T-helper 17 cell (primary cell): Measurements from ENCODE around the gene PIGH. TPM values are rescaled to one million over a fixed set of nuclear protein-coding genes. Genes with fewer than 3 reads are reported as not detected.

Source experiments
- ATAC-seq: fragments of 150-1000 bp; cut with Tn5 transposase; 2 replicates; pipeline ENCODE4 v1.10.0; 2021; ENCODE audit warnings: mild to moderate bottlenecking, moderate library complexity
- DNase-seq, 3 donors: peaks; one replicate each; pipeline versions ENCODE4 v3.0.0 to v3.0.0-alpha.2; 2020 to 2021
- H3K9me3 ChIP-seq: one replicate; pipeline ENCODE4 v1.7.0; 2013; ENCODE audit warnings: low read length, mild to moderate bottlenecking; ENCODE audit not compliant: control insufficient read depth, poor library complexity, severe bottlenecking
- H3K27ac Mint-ChIP-seq: one replicate; pipeline ENCODE4 v1.8.0; 2022; ENCODE audit warnings: mild to moderate bottlenecking, moderate library complexity, mixed read lengths
- H3K27me3 Mint-ChIP-seq: one replicate; pipeline ENCODE4 v1.8.0; 2022; ENCODE audit warnings: mixed read lengths
- H3K36me3 Mint-ChIP-seq: one replicate; pipeline ENCODE4 v1.8.0; 2022; ENCODE audit warnings: low read depth, mixed read lengths
- H3K4me1 Mint-ChIP-seq: one replicate; pipeline ENCODE4 v1.8.0; 2022; ENCODE audit warnings: mild to moderate bottlenecking, mixed read lengths
- H3K4me3 Mint-ChIP-seq: one replicate; pipeline ENCODE4 v1.8.0; 2022; ENCODE audit warnings: mild to moderate bottlenecking, moderate library complexity, mixed read lengths
- total RNA-seq, 4 donors: library from RNA in 2 of 4; stranded (reverse) in 2 of 4; gene quantifications; one replicate each; pipeline ENCODE4 v1.2.3 and lab custom pipeline; 2022 to 2026

Gene PIGH
- total RNA-seq, 2 donors from 2014 or later: 34.2 to 39.1 TPM

- Mint-ChIP-seq H3K36me3 (no peaks in the 10 kb centered on the region), H3K4me1 (peaks cover 4% of the 10 kb centered on the region), H3K27me3 (peaks cover 9% of the 10 kb centered on the region), H3K4me3 (no peak overlapping the region), H3K27ac (no peak overlapping the region)
- no peak for ATAC-seq
- H3K9me3 ChIP-seq: no peaks in the 10 kb centered on the region
- no peak for DNase-seq
Measured at GRCh38 chr14:67576216-67576955, 23.7 kb downstream of the PIGH start.

GRCh38 chr14:67575684-67576083, 24.4 kb downstream of the PIGH start:
- Mint-ChIP-seq H3K4me1 (peaks cover 10% of the 10 kb centered on the region), H3K27ac (no peak overlapping the region), H3K27me3 (peaks cover 16% of the 10 kb centered on the region), H3K4me3 (no peak overlapping the region), H3K36me3 (no peaks in the 10 kb centered on the region)
- no peaks in the 10 kb centered on the region for H3K9me3 ChIP-seq
- DNase-seq (no peak), ATAC-seq (no peak)

- ATAC-seq (no peak), DNase-seq (no peak)
- Mint-ChIP-seq H3K27ac (no peak overlapping the region), H3K4me3 (no peak overlapping the region), H3K36me3 (no peaks in the 10 kb centered on the region), H3K27me3 (peaks cover 19% of the 10 kb centered on the region), H3K4me1 (peaks cover 10% of the 10 kb centered on the region)
- H3K9me3 ChIP-seq: no peaks in the 10 kb centered on the region
Measured at GRCh38 chr14:67574806-67575205, 25.3 kb downstream of the PIGH start.

- DNase-seq (no peak), ATAC-seq (no peak)
- Mint-ChIP-seq H3K36me3 (no peaks in the 10 kb centered on the region), H3K4me3 (no peak overlapping the region), H3K27ac (no peak overlapping the region), H3K27me3 (peaks cover 19% of the 10 kb centered on the region), H3K4me1 (peaks cover 10% of the 10 kb centered on the region)
- H3K9me3 ChIP-seq: no peaks in the 10 kb centered on the region
Measured at GRCh38 chr14:67574156-67574555, 25.9 kb downstream of the PIGH start.

GRCh38 chr14:67573228-67574010, 26.6 kb downstream of the PIGH start:
- Mint-ChIP-seq H3K27me3 (peaks cover 19% of the 10 kb centered on the region), H3K27ac (no peak overlapping the region), H3K4me1 (peaks cover 10% of the 10 kb centered on the region), H3K36me3 (no peaks in the 10 kb centered on the region), H3K4me3 (no peak overlapping the region)
- DNase-seq (no peak), ATAC-seq (no peak)
- H3K9me3 ChIP-seq: no peaks in the 10 kb centered on the region

- no peak for DNase-seq
- peaks cover 10% of the 10 kb centered on the region for H3K4me1 Mint-ChIP-seq
- H3K27ac Mint-ChIP-seq: no peak overlapping the region
- no peaks in the 10 kb centered on the region for H3K9me3 ChIP-seq
- no peaks in the 10 kb centered on the region for H3K36me3 Mint-ChIP-seq
- no peak overlapping the region for H3K4me3 Mint-ChIP-seq
- no peak for ATAC-seq
- peaks cover 25% of the 10 kb centered on the region for H3K27me3 Mint-ChIP-seq
Measured at GRCh38 chr14:67572608-67573007, 27.5 kb downstream of the PIGH start.

GRCh38 chr14:67571991-67572323, 28.1 kb downstream of the PIGH start:
- H3K4me1 Mint-ChIP-seq: peaks cover 12% of the 10 kb centered on the region
- H3K36me3 Mint-ChIP-seq: no peaks in the 10 kb centered on the region
- no peak overlapping the region for H3K27ac Mint-ChIP-seq
- peaks cover 30% of the 10 kb centered on the region for H3K27me3 Mint-ChIP-seq
- no peaks in the 10 kb centered on the region for H3K9me3 ChIP-seq
- H3K4me3 Mint-ChIP-seq: no peak overlapping the region
- DNase-seq (no peak), ATAC-seq (no peak)

GRCh38 chr14:67571275-67571990, 28.6 kb downstream of the PIGH start:
- peaks cover 30% of the 10 kb centered on the region for H3K27me3 Mint-ChIP-seq
- H3K4me1 Mint-ChIP-seq: peaks cover 12% of the 10 kb centered on the region
- no peaks in the 10 kb centered on the region for H3K9me3 ChIP-seq
- DNase-seq: peak; percentile 39 to 57 (median 40)
- peak; percentile 91 for ATAC-seq
- no peak overlapping the region for H3K27ac Mint-ChIP-seq
- H3K36me3 Mint-ChIP-seq: no peaks in the 10 kb centered on the region
- no peak overlapping the region for H3K4me3 Mint-ChIP-seq

GRCh38 chr14:67570453-67570852, 29.6 kb downstream of the PIGH start:
- Mint-ChIP-seq H3K36me3 (no peaks in the 10 kb centered on the region), H3K27ac (no peak overlapping the region), H3K4me3 (no peak overlapping the region), H3K27me3 (peaks cover 30% of the 10 kb centered on the region), H3K4me1 (peaks cover 12% of the 10 kb centered on the region)
- no peak for ATAC-seq
- no peaks in the 10 kb centered on the region for H3K9me3 ChIP-seq
- DNase-seq: no peak

GRCh38 chr14:67569651-67570290, 30.3 kb downstream of the PIGH start:
- DNase-seq: no peak
- Mint-ChIP-seq H3K4me1 (peaks cover 12% of the 10 kb centered on the region), H3K36me3 (no peaks in the 10 kb centered on the region), H3K27me3 (peaks cover 30% of the 10 kb centered on the region), H3K27ac (no peak overlapping the region), H3K4me3 (no peak overlapping the region)
- no peak for ATAC-seq
- H3K9me3 ChIP-seq: no peaks in the 10 kb centered on the region

GRCh38 chr14:67569011-67569650, 30.9 kb downstream of the PIGH start:
- Mint-ChIP-seq H3K36me3 (no peaks in the 10 kb centered on the region), H3K4me1 (peaks cover 12% of the 10 kb centered on the region), H3K27ac (no peak overlapping the region), H3K4me3 (no peak overlapping the region), H3K27me3 (peaks cover 30% of the 10 kb centered on the region)
- DNase-seq: no peak
- no peak for ATAC-seq
- no peaks in the 10 kb centered on the region for H3K9me3 ChIP-seq

- no peak for ATAC-seq
- H3K36me3 Mint-ChIP-seq: no peaks in the 10 kb centered on the region
- DNase-seq: no peak
- H3K4me1 Mint-ChIP-seq: peaks cover 9% of the 10 kb centered on the region
- no peaks in the 10 kb centered on the region for H3K9me3 ChIP-seq
- peaks cover 24% of the 10 kb centered on the region for H3K27me3 Mint-ChIP-seq
- peak overlapping the region; percentile 43 for H3K27ac Mint-ChIP-seq
- no peak overlapping the region for H3K4me3 Mint-ChIP-seq
Measured at GRCh38 chr14:67567654-67568053, 32.4 kb downstream of the PIGH start.

- Mint-ChIP-seq H3K4me3 (no peak overlapping the region), H3K4me1 (peaks cover 9% of the 10 kb centered on the region), H3K27me3 (peaks cover 23% of the 10 kb centered on the region), H3K27ac (no peak overlapping the region), H3K36me3 (no peaks in the 10 kb centered on the region)
- DNase-seq (no peak), ATAC-seq (no peak)
- H3K9me3 ChIP-seq: no peaks in the 10 kb centered on the region
Measured at GRCh38 chr14:67566908-67567307, 33.2 kb downstream of the PIGH start.
